HG02885 (cell line): ENCODE results near the gene TEX14.

Experiments
- ATAC-seq: cut with Tn5 transposase; IDR thresholded peaks from one replicate; pipeline ENCODE4 v1.9.1; 2021; ENCODE audit warnings: mild to moderate bottlenecking; ENCODE audit not compliant: unreplicated experiment, poor library complexity

The TEX14 gene, protein sequence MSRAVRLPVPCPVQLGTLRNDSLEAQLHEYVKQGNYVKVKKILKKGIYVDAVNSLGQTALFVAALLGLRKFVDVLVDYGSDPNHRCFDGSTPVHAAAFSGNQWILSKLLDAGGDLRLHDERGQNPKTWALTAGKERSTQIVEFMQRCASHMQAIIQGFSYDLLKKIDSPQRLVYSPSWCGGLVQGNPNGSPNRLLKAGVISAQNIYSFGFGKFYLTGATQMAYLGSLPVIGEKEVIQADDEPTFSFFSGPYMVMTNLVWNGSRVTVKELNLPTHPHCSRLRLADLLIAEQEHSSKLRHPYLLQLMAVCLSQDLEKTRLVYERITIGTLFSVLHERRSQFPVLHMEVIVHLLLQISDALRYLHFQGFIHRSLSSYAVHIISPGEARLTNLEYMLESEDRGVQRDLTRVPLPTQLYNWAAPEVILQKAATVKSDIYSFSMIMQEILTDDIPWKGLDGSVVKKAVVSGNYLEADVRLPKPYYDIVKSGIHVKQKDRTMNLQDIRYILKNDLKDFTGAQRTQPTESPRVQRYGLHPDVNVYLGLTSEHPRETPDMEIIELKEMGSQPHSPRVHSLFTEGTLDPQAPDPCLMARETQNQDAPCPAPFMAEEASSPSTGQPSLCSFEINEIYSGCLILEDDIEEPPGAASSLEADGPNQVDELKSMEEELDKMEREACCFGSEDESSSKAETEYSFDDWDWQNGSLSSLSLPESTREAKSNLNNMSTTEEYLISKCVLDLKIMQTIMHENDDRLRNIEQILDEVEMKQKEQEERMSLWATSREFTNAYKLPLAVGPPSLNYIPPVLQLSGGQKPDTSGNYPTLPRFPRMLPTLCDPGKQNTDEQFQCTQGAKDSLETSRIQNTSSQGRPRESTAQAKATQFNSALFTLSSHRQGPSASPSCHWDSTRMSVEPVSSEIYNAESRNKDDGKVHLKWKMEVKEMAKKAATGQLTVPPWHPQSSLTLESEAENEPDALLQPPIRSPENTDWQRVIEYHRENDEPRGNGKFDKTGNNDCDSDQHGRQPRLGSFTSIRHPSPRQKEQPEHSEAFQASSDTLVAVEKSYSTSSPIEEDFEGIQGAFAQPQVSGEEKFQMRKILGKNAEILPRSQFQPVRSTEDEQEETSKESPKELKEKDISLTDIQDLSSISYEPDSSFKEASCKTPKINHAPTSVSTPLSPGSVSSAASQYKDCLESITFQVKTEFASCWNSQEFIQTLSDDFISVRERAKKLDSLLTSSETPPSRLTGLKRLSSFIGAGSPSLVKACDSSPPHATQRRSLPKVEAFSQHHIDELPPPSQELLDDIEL (N-terminal part only)

GRCh38 chr17:58691701-58692238 is at the start of gene TEX14:
Gene TEX14, minus strand, starts transcription at chr17:58692045. Its CDS starts 40,044 bp downstream, at chr17:58652001.
- ATAC-seq, result no peak

GRCh38 chr17:58741121-58741625 is 49.3 kb upstream of the TEX14 start:
- ATAC-seq, result no peak

DNA sequence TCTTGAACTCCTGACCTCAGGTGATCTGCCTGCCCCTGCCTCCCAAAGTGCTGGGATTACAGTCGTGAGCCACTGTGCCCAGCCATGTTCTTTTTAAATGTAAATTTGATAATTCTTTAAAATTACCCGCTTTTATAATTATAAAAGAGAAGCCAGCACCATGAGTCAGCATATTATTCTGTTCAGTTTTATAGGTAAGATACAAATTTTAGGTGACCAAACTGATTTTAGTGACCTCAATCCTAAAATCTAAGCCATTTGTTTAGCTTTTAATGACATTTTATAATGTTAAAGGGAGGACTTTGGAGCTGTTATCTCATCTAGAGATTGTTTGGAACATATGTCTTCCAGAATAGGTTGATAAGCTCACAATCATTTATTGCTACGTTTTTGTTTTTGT is 43.0 kb upstream of the TEX14 start:
- ATAC-seq, result no peak

DNA sequence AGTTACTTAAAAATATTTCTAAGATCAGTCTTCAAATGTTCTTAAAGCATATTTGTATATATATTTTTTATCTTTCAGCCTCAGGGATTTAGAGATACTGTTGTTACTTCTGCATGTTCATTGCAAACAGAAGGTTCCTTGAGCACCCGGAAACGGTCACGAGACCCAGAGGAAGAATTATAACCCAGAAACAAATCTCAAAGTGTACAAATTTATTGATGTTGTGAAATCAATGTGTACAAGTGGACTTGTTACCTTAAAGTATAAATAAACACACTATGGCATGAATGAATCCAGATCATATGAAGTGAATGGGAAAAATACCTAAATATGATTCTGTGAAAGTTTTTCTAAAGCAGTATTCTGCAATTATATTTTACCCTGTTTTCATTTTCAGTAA is 42.2 kb upstream of the TEX14 start:
- ATAC-seq, result no peak

- ATAC-seq, result no peak
Measured at GRCh38 chr17:58730937-58731336, 39.1 kb upstream of the TEX14 start.

DNA sequence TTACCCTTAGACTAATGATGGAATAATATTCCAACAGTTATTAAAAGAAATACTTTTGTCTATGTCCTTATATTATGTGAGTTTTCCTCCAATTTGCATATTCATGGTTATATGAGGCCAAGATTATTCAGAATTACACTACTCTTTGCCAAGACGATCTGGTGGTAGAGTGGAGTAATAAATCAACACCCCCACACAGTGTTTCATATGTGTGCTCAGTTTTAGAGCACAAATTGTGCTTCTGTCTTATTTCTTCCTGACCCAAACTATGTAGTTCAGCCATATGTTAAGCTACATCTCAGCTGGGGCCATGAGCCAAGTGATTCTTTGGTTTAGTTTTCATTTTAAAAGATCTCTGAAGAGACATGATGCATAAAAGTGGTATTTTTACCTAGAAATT is 37.0 kb upstream of the TEX14 start:
- no peak for ATAC-seq

- no peak for ATAC-seq
Measured at GRCh38 chr17:58722696-58723095, 30.9 kb upstream of the TEX14 start.

GRCh38 chr17:58722274-58722673 is 30.4 kb upstream of the TEX14 start:
- ATAC-seq, result no peak

DNA sequence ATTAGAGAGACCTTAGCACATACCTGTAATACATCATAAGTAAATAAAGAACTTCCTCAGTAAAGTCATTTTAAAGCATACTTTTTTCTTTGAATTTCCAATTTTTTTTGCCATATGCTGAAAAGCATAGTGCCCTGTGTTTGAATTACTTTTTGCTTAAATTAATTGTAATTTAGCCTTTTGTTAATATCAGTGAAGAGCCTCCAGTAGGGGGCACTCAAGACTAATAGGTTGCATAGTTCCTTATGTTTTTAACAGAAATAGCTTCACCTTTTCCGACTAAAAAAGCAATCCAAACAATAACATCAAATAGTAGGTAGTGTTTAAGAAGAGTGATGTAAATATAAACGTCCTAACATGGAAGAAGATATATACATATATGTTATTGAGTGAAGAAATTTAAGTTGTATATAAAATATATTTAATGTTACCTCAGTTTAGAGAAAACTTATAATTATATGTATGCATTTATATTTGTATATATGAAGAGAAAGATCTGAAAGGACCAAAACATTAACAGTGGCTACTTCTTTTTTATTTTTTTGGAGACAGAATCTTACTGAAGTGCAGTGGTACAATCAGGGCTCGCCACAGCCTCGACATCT is 19.2 kb upstream of the TEX14 start:
- no peak for ATAC-seq

DNA sequence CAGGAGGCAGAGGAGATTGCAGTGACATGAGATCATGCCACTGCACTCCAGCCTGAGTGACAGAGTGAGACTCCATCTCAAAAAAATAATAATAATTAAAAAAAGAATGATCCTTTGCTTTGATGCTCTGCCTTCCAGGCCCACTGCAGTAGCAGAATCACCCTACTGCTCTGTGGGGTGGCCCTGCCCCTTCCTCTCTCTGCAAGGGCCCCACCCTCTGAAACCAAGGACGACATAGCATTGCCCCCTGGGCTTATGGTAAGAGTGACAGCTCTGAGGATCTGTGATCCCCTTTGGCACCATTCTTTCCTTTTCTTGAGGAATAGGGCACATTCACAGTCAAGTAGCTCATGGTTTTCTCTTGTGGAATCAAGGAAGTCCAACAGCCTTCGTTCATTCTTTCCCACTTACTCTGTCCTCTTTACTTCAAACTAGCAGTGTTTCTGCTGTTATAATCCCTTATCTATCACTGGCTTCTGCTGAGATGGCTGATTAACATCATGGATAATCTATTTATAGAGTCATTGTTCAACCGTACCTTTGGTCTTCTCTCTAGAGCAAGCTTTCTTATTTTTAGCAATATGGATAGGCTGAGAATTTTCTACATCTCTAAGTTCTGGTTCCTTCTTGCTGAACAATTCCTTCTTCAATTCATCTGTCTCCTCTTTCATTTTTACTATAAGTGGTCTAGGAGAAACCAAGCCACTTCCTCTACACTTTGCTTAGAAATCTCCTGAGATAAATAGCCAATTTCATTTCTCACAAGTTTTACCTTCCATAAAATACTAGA is 14.7 kb upstream of the TEX14 start:
- ATAC-seq, result no peak

DNA sequence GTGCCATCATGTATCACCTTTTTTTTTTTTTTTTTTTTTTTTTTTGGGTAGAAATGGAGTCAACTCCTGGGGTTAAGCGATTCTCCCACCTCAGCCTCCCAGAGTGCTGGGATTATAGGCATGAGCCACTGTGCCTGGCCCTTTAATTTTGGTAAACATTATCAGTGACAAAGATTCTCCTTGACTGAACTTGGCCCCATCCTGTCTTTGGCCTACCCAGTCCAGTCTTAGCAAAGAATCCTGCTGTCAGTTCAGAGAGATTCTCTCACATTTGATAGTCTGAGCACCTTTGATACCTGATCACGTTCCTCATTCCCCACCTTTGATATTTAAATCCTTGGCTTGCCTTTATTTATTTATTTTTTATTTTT is 12.1 kb upstream of the TEX14 start:
- ATAC-seq, result no peak

GRCh38 chr17:58703137-58703915 is 11.5 kb upstream of the TEX14 start:
- ATAC-seq, result no peak

DNA sequence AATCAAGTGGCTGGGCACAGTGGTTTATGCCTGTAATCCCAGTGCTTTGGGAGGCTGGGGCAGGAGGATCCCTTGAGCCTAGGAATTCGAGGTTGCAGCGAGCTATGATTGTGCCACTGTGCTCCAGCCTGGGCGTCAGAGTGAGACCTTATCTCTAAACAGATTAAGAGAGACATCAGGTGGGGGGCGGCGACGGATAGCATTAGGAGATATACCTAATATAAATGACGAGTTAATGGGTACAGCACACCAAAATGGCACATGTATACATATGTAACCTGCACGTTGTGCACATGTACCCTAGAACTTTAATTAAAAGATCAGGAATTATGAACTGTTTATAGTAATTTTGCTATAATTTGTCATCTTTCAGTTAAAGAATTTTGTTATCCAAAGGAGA is 10.9 kb upstream of the TEX14 start:
- ATAC-seq, result no peak

DNA sequence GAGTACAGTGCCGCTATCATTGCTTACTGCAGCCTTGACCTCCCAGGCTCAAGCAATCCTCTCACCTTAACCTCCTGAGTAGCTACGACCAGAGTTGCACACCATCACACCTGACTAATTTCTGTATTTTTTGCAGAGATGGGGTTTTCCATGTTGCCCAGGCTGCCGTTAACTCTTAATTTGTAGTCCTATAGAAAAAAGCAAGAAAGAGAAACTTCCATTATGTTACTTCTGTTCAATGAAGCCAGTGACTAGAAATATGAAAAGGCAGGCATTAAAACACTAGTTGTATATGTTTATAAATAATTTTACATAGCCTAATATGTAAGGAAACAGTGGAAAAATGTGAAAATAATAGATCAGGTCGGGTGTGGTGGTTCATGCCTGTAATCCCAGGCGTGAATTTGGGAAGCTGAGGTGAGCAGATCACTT is 10.2 kb upstream of the TEX14 start:
- no peak for ATAC-seq

DNA sequence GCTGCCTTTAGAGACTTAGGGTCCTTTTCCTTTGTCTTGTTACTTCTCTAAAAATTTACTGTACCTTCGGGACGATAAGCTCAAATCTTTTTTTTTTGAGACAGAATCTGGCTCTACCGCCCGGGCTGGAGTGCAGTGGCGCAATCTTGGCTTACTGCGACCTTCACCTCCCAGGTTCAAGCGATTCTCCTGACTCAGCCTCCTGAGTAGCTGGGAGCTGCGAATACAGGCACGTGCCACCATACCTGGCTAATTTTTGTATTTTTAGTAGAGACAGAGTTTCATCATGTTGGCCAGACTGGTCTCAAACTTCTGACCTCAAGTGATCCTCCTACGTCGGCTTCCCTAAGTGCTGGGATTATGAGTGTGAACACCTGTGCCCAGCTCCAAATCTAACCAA is 7.9 kb upstream of the TEX14 start:
- ATAC-seq, result no peak

DNA sequence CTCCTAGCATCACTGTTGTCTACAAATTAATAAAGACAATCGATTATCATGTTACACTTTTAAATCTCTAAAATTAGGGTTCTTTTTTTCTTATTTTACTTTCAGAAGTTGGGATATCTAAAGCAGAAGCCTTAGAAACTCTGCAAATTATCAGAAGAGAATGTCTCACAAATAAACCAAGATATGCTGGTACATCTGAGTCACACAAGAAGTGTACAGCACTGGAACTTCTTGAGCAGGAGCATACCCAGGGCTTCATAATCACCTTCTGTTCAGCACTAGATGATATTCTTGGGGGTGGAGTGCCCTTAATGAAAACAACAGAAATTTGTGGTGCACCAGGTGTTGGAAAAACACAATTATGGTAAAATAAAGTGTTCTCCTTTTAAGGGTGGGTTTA is 3.0 kb upstream of the TEX14 start:
- no peak for ATAC-seq

DNA sequence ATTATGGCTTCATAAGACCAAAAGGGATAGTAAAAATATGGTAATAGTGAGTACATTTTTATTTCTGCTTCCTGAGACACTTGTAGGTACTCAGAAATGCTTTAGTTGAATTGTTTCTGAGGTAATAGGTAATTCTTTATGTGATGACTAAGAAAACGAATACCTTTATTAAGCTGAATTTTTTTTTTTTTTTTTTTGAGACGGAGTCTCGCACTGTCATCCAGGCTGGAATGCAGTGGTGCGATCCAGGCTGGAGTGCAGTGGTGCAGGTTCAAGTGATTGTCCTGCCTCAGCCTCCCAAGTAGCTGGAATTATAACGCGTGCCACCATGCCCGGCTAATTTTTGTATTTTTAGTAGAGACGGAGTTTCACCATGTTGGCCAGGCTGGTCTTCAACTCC is 2.5 kb upstream of the TEX14 start:
- no peak for ATAC-seq

DNA sequence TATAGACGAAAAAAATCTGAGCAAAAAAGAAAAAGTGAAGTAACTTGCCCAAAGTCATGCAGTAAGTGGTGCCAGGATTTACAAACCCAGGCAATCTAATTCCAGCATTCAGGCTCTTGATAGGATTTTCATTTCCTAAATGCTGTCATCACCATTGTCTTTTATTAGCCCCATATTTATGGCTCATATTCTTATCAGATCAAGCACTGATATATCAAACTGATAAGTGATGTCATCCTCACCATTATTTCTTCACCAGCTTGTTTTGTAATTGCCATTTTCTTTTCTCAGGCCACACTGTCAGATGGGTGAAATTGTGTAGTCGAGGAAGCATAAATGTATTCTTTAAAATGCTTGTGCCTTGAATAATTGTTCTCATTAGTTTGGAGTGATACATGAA is 1.9 kb upstream of the TEX14 start:
- no peak for ATAC-seq
